DND-41 (cell line): ENCODE measurements around the gene NR3C1.

ENCODE experiments used
- EZH2 ChIP-seq: IDR thresholded peaks from 3 replicates; pipeline ENCODE4 v1.6.1; 2012; ENCODE audit warnings: borderline replicate concordance, low read depth, mild to moderate bottlenecking, moderate library complexity, low read length, inconsistent platforms; ENCODE audit not compliant: severe bottlenecking
- TF ChIP-seq, protein P1 (sequence below): IDR thresholded peaks from 2 replicates; pipeline ENCODE4 v1.5.1; 2012; ENCODE audit warnings: borderline replicate concordance, low read length, moderate library complexity, mild to moderate bottlenecking; ENCODE audit not compliant: poor library complexity, severe bottlenecking; ENCODE audit errors: extremely low read depth

DNA sequence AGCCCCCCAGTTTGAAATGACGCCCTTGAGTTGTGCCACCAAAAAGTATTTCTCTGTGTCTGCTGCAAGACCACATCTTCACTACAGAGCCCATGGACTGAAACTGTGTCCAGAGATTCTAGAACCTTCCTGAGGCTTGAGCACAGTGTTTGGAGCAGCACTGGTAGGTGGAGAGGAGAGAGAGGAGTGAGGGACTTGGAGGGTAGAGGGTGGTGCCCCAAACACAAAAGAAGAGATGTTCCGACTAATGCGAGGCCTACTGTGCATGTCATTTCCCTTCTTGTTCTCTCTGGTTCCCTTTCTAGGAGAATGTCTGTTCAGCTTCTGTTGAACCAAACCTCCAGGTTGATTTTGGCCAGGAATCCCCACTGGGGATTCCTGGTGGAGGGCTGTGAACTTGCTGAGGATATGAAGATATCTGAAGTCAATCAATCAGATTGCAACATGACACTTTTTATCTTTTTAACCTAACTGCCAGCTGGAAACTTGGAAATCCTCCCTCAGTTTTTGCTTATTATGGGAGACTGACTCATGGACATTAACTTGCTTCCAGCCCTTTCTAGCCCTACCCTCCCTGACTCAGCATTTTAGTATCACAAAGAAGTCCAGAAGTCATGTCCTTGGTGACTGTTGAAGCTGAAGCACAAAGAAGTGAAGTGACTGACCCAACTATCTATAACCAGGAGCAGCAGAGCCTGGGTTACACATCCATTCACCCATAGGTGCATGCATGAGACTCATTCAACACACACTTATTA, 154.5 kb downstream of the NR3C1 start:
- TF ChIP-seq, protein P1, sequence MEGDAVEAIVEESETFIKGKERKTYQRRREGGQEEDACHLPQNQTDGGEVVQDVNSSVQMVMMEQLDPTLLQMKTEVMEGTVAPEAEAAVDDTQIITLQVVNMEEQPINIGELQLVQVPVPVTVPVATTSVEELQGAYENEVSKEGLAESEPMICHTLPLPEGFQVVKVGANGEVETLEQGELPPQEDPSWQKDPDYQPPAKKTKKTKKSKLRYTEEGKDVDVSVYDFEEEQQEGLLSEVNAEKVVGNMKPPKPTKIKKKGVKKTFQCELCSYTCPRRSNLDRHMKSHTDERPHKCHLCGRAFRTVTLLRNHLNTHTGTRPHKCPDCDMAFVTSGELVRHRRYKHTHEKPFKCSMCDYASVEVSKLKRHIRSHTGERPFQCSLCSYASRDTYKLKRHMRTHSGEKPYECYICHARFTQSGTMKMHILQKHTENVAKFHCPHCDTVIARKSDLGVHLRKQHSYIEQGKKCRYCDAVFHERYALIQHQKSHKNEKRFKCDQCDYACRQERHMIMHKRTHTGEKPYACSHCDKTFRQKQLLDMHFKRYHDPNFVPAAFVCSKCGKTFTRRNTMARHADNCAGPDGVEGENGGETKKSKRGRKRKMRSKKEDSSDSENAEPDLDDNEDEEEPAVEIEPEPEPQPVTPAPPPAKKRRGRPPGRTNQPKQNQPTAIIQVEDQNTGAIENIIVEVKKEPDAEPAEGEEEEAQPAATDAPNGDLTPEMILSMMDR, result no peak
- no peak for TF ChIP-seq EZH2
